SK-N-SH treated with all-trans-retinoic acid at 6 μM for 48 hours (cell line): ENCODE measurements around the gene ADGRD2.

Experiments used
- ATAC-seq: fragments of 200-7000 bp; cut with Tn5 transposase; 3 replicates; pipeline ENCODE4 v1.9.1; 2020; ENCODE audit warnings: mild to moderate bottlenecking, moderate library complexity
- ARNTL ChIP-seq: fragments of 450-650 bp; formaldehyde crosslinking; IDR thresholded peaks from 2 replicates; pipeline ENCODE4 v1.5.0; 2020; ENCODE audit warnings: low read depth, mild to moderate bottlenecking, moderate library complexity, borderline replicate concordance
- BACH2 ChIP-seq: fragments of 250-450 bp; sonication (Bioruptor Pico); IDR thresholded peaks from 2 replicates; pipeline ENCODE4 v1.9.0; 2021; ENCODE audit warnings: mild to moderate bottlenecking, borderline replicate concordance
- CSDC2 ChIP-seq: fragments of 250-450 bp; sonication (Bioruptor Pico); IDR thresholded peaks from 2 replicates; pipeline ENCODE4 v1.5.0; 2020; ENCODE audit warnings: mild to moderate bottlenecking, moderate library complexity
- CSRNP3 ChIP-seq: fragments of 250-450 bp; sonication (Bioruptor Pico); IDR thresholded peaks from 2 replicates; pipeline ENCODE4 v1.5.1; 2021; ENCODE audit warnings: mild to moderate bottlenecking, moderate library complexity
- ESRRG ChIP-seq: fragments of 250-450 bp; sonication (Bioruptor Pico); IDR thresholded peaks from 2 replicates; pipeline ENCODE4 v1.6.1; 2021; ENCODE audit warnings: mild to moderate bottlenecking
- GLIS3 ChIP-seq: fragments of 250-450 bp; sonication (Bioruptor Pico); IDR thresholded peaks from 2 replicates; pipeline ENCODE4 v1.5.0; 2020; ENCODE audit warnings: mild to moderate bottlenecking, moderate library complexity
- ISL1 ChIP-seq: fragments of 250-450 bp; sonication (Bioruptor Pico); IDR thresholded peaks from 2 replicates; pipeline ENCODE4 v2.1.2; 2022; ENCODE audit warnings: mild to moderate bottlenecking, moderate library complexity
- OSR1 ChIP-seq: fragments of 250-450 bp; sonication (Bioruptor Pico); IDR thresholded peaks from 2 replicates; pipeline ENCODE4 v1.8.0; 2022; ENCODE audit warnings: moderate library complexity, mild to moderate bottlenecking, inconsistent platforms
- PATZ1 ChIP-seq: fragments of 250-450 bp; sonication (Bioruptor Pico); IDR thresholded peaks from 2 replicates; pipeline ENCODE4 v1.8.0; 2020; ENCODE audit warnings: mild to moderate bottlenecking, moderate library complexity, borderline replicate concordance
- PPARA ChIP-seq: fragments of 250-450 bp; sonication (Bioruptor Pico); IDR thresholded peaks from 2 replicates; pipeline ENCODE4 v1.5.0; 2020; ENCODE audit warnings: mild to moderate bottlenecking, borderline replicate concordance
- RARB ChIP-seq: fragments of 250-450 bp; sonication (Bioruptor Pico); IDR thresholded peaks from 2 replicates; pipeline ENCODE4 v1.8.0; 2021; ENCODE audit warnings: mild to moderate bottlenecking, moderate library complexity
- SNAI2 ChIP-seq: fragments of 250-450 bp; sonication (Bioruptor Pico); IDR thresholded peaks from 2 replicates; pipeline ENCODE4 v1.5.0; 2020; ENCODE audit warnings: mild to moderate bottlenecking, moderate library complexity
- TCF4 ChIP-seq: fragments of 250-450 bp; sonication (Bioruptor Pico); IDR thresholded peaks from 2 replicates; pipeline ENCODE4 v1.8.0; 2021; ENCODE audit warnings: mild to moderate bottlenecking, moderate library complexity, borderline replicate concordance
- TOX ChIP-seq: fragments of 250-450 bp; sonication (Bioruptor Pico); IDR thresholded peaks from 2 replicates; pipeline ENCODE4 v1.8.0; 2021; ENCODE audit warnings: mild to moderate bottlenecking, moderate library complexity, borderline replicate concordance
- TSHZ2 ChIP-seq: fragments of 250-450 bp; sonication (Bioruptor Pico); IDR thresholded peaks from 2 replicates; pipeline ENCODE4 v1.5.0; 2020; ENCODE audit warnings: mild to moderate bottlenecking, moderate library complexity
- ZC3H10 ChIP-seq: fragments of 250-450 bp; sonication (Bioruptor Pico); IDR thresholded peaks from 2 replicates; pipeline ENCODE4 v1.5.1; 2021; ENCODE audit warnings: mild to moderate bottlenecking, moderate library complexity
- ZFP3 ChIP-seq: fragments of 250-450 bp; sonication (Bioruptor Pico); IDR thresholded peaks from 2 replicates; pipeline ENCODE4 v1.5.0; 2020; ENCODE audit warnings: mild to moderate bottlenecking, moderate library complexity
- ZFP30 ChIP-seq: fragments of 450-650 bp; formaldehyde crosslinking; IDR thresholded peaks from 2 replicates; pipeline ENCODE4 v1.5.0; 2022; ENCODE audit warnings: mild to moderate bottlenecking, moderate library complexity
- ZNF565 ChIP-seq: fragments of 450-650 bp; formaldehyde crosslinking; conservative IDR thresholded peaks from 2 replicates; pipeline ENCODE4 v1.5.0; 2020; ENCODE audit warnings: low read depth, mild to moderate bottlenecking, moderate library complexity
- ZNF70 ChIP-seq: fragments of 450-650 bp; formaldehyde crosslinking; IDR thresholded peaks from 2 replicates; pipeline ENCODE4 v1.5.0; 2020; ENCODE audit warnings: mild to moderate bottlenecking, moderate library complexity
- ZNF8 ChIP-seq: fragments of 450-650 bp; formaldehyde crosslinking; IDR thresholded peaks from 2 replicates; pipeline ENCODE4 v1.5.0; 2020; ENCODE audit warnings: mild to moderate bottlenecking, moderate library complexity
- TF ChIP-seq, protein P1 (sequence below): fragments of 250-450 bp; sonication (Bioruptor Pico); IDR thresholded peaks from 2 replicates; pipeline ENCODE4 v1.8.0; 2021; ENCODE audit warnings: low read depth, mild to moderate bottlenecking, moderate library complexity, borderline replicate concordance
- TF ChIP-seq, protein P2 (sequence below): fragments of 250-450 bp; sonication (Bioruptor Pico); IDR thresholded peaks from 2 replicates; pipeline ENCODE4 v1.5.1; 2020; ENCODE audit warnings: low read depth, mild to moderate bottlenecking, moderate library complexity

The ADGRD2 gene

DNA sequence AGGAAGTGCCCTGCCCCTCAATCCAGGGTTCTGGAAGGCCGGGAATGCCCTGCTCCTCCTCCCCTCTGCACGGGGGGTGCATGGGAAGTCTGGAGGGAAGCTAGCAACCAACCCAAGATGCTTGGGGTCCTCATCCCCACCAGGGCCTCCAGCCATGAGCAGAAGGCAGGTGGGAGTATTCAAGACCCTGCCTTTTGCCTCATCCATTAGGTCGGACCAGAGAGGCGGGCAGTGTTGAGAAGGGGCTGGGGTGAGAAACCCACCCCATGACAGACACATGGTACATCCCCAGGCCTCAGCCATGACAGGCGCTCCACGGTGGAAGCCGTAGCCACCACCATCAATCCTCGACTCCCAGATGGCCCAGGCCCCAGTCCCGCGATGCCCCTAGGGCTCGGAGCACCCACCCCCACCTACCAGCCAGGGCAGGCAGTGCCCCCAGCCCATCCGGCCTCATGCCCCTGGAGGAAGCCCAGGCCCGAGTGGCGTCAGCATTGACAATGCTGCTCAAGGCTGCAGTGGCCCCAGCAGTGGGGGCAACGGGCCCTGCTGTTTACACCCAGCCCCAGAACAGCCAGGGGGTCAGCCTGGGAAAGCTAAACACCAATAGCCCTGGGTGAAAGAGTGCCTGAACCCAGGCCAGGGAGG, 48.4 kb downstream of the ADGRD2 start:
- TF ChIP-seq RARB (no peak), CSDC2 (no peak), TOX (CRISPR knock-in tag) (no peak), CSRNP3 (CRISPR knock-in tag) (no peak), BACH2 (CRISPR knock-in tag) (no peak), ISL1 (CRISPR knock-in tag) (no peak), PPARA (CRISPR knock-in tag) (no peak), ZNF8 (CRISPR knock-in tag) (no peak), GLIS3 (CRISPR knock-in tag) (no peak), ZNF565 (CRISPR knock-in tag) (no peak), PATZ1 (no peak), ZNF70 (no peak), ZFP30 (CRISPR knock-in tag) (no peak), SNAI2 (no peak), ZFP3 (CRISPR knock-in tag) (no peak), TCF4 (CRISPR knock-in tag) (no peak), TSHZ2 (no peak)
- TF ChIP-seq, protein P1, sequence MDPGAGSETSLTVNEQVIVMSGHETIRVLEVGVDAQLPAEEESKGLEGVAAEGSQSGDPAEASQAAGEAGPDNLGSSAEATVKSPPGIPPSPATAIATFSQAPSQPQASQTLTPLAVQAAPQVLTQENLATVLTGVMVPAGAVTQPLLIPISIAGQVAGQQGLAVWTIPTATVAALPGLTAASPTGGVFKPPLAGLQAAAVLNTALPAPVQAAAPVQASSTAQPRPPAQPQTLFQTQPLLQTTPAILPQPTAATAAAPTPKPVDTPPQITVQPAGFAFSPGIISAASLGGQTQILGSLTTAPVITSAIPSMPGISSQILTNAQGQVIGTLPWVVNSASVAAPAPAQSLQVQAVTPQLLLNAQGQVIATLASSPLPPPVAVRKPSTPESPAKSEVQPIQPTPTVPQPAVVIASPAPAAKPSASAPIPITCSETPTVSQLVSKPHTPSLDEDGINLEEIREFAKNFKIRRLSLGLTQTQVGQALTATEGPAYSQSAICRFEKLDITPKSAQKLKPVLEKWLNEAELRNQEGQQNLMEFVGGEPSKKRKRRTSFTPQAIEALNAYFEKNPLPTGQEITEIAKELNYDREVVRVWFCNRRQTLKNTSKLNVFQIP (CRISPR knock-in tag), result no peak
- no peak for ATAC-seq

DNA sequence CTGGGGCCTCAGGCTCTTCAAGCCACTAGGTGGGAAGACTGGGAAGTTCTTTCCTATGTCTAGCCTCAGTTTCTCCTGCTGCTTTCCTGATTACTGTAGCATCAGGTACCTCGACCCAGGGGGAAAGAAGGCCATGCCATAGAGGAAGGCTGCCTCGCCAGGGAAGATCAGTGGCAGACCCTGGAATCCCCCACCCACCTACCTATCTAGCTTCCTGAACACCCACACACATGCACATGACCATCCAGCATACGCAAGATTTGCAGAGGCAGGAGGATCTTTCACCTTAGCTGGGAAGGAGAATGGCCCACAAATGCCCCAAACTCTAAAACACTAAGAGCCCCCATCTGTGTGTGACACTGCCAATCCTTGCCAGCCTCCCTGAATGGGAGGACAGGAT, 49.0 kb downstream of the ADGRD2 start:
- ATAC-seq, result no peak
- TF ChIP-seq ESRRG (no peak), PPARA (CRISPR knock-in tag) (no peak), OSR1 (no peak), ZC3H10 (no peak), ZNF565 (CRISPR knock-in tag) (no peak), RARB (no peak), SNAI2 (no peak), GLIS3 (CRISPR knock-in tag) (no peak), ARNTL (CRISPR knock-in tag) (no peak), PATZ1 (no peak), TOX (CRISPR knock-in tag) (no peak)
- TF ChIP-seq, protein P1 (CRISPR knock-in tag), result no peak
- TF ChIP-seq, protein P2, sequence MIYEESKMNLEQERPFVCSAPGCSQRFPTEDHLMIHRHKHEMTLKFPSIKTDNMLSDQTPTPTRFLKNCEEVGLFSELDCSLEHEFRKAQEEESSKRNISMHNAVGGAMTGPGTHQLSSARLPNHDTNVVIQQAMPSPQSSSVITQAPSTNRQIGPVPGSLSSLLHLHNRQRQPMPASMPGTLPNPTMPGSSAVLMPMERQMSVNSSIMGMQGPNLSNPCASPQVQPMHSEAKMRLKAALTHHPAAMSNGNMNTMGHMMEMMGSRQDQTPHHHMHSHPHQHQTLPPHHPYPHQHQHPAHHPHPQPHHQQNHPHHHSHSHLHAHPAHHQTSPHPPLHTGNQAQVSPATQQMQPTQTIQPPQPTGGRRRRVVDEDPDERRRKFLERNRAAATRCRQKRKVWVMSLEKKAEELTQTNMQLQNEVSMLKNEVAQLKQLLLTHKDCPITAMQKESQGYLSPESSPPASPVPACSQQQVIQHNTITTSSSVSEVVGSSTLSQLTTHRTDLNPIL (CRISPR knock-in tag), result no peak
